Measurements from ENCODE around the gene PLEKHB2. TPM values are rescaled to one million over a fixed set of nuclear protein-coding genes. Genes with fewer than 3 reads are reported as not detected.
A peak's percentile ranks its signal among the peaks of the same experiment; 100 is the strongest.

PLEKHB2 gene
- total and polyA plus RNA-seq, 9 of the 15 experiments (the other 6 are each of a cell fraction or from before 2014, with no cell fraction given): 41.3 to 71.5 (median 50.2) TPM

- in situ Hi-C loops (cut with MboI) (no loop called here), intact Hi-C loops (cut with micrococcal nuclease) (no loop called here)
- no peak overlapping the region for H2AFZ ChIP-seq (ENCODE audit: low read depth, low read length)
- ChIA-PET CTCF (ENCODE audit: low intra/inter-chr PET ratio) (no interaction called here), POLR2A (no interaction called here)
- no peak overlapping the region for H3K4me2 ChIP-seq (ENCODE audit: insufficient read depth, low read length)
- no peaks in the 10 kb centered on the region for H4K20me1 ChIP-seq (replicated peaks; ENCODE audit: control insufficient read depth, insufficient read depth, low read length)
- no peak for TF ChIP-seq CHAMP1 (IDR thresholded peaks at IDR 0.05)
- 0 out of 2 replicates have a peak, but pooled peaks have one; percentile 37 for TF ChIP-seq IRF2 (CRISPR knock-in tag; IDR thresholded peaks at IDR 0.05)
- FAIRE-seq (no peak), ATAC-seq (no peak), DNase-seq (ENCODE audit: extremely low read depth in 1 of 4, low spot score in 3 of 4) (no peak)
- 89% methylated on average over 6 of the region's 6 CpGs for WGBS (ENCODE audit: insufficient coverage, low coverage, missing lambda C conversion rate)
- no peaks in the 10 kb centered on the region for H3K9me1 ChIP-seq (ENCODE audit: control insufficient read depth, insufficient read depth, low read length)
- no peaks in the 10 kb centered on the region for H3K27me3 ChIP-seq (ENCODE audit: control insufficient read depth in 2 of 2, insufficient read depth in 2 of 2, low read length in 2 of 2)
- no TSS peak for BruUV-seq (replicated peaks)
- no peaks in the 10 kb centered on the region for H3K79me2 ChIP-seq (ENCODE audit: control insufficient read depth, insufficient read depth, low read length)
- no peak overlapping the region for H3K27ac ChIP-seq (ENCODE audit: extremely low read depth, low read depth, low read length)
- H3K4me3 ChIP-seq: no peak overlapping the region
- no peak overlapping the region for H3K9ac ChIP-seq (ENCODE audit: insufficient read depth in 1 of 2, low read depth in 2 of 2, low read length in 2 of 2)
- H3K36me3 ChIP-seq (ENCODE audit: control insufficient read depth, insufficient read depth, low read length): peaks cover 89% of the 10 kb centered on the region
- H3K9me3 ChIP-seq (replicated peaks; ENCODE audit: control insufficient read depth, insufficient read depth, low read depth, low read length): no peaks in the 10 kb centered on the region
- H3K4me1 ChIP-seq (replicated peaks in 1 of 2; ENCODE audit: control insufficient read depth in 2 of 2, insufficient read depth in 2 of 2, low read length in 2 of 2): no peaks in the 10 kb centered on the region; a peak in 1 of 5 replicates
These were observed 38.7 kb downstream of the PLEKHB2 start for GRCh38 chr2:131143803-131144202.

- peaks cover 90% of the 10 kb centered on the region for H3K36me3 ChIP-seq (ENCODE audit: control insufficient read depth, insufficient read depth, low read length)
- POLR2A ChIA-PET: no interaction called here
These were observed 39.9 kb downstream of the PLEKHB2 start for GRCh38 chr2:131145040-131145439.

More at GRCh38 chr2:131145040-131145439, 39.9 kb downstream of the PLEKHB2 start:
- in situ Hi-C loops (cut with MboI) (no loop called here), intact Hi-C loops (cut with micrococcal nuclease) (no loop called here)
- H3K9ac ChIP-seq (ENCODE audit: insufficient read depth in 1 of 2, low read depth in 2 of 2, low read length in 2 of 2): no peak overlapping the region
- no peaks in the 10 kb centered on the region for H3K4me1 ChIP-seq (replicated peaks in 1 of 2; ENCODE audit: control insufficient read depth in 2 of 2, insufficient read depth in 2 of 2, low read length in 2 of 2)
- no TSS peak for BruUV-seq (replicated peaks)
- H3K4me2 ChIP-seq (ENCODE audit: insufficient read depth, low read length): no peak overlapping the region
- DNase-seq (ENCODE audit: extremely low read depth in 1 of 4, low spot score in 3 of 4) (no peak), ATAC-seq (no peak), FAIRE-seq (no peak)
- no peaks in the 10 kb centered on the region for H3K9me3 ChIP-seq (replicated peaks; ENCODE audit: control insufficient read depth, insufficient read depth, low read depth, low read length)
- no peaks in the 10 kb centered on the region for H3K27me3 ChIP-seq (ENCODE audit: control insufficient read depth in 2 of 2, insufficient read depth in 2 of 2, low read length in 2 of 2)
- H4K20me1 ChIP-seq (replicated peaks; ENCODE audit: control insufficient read depth, insufficient read depth, low read length): no peaks in the 10 kb centered on the region
- no peaks in the 10 kb centered on the region for H3K79me2 ChIP-seq (ENCODE audit: control insufficient read depth, insufficient read depth, low read length)
- no peak overlapping the region for H2AFZ ChIP-seq (ENCODE audit: low read depth, low read length)
- WGBS (ENCODE audit: insufficient coverage, low coverage, missing lambda C conversion rate): 96% methylated on average over 2 of the region's 2 CpGs
- H3K4me3 ChIP-seq: no peak overlapping the region
- H3K27ac ChIP-seq (ENCODE audit: extremely low read depth, low read depth, low read length): no peak overlapping the region
- H3K9me1 ChIP-seq (ENCODE audit: control insufficient read depth, insufficient read depth, low read length): no peaks in the 10 kb centered on the region
- TF ChIP-seq ZNF212 (CRISPR knock-in tag; IDR thresholded peaks at IDR 0.05) (no peak), TEAD1 (CRISPR knock-in tag; IDR thresholded peaks at IDR 0.05) (no peak), RBM25 (IDR thresholded peaks at IDR 0.05; ENCODE audit: low read depth, low read length, severe bottlenecking) (peak; percentile 72), ETS2 (tag; IDR thresholded peaks at IDR 0.05; ENCODE audit: borderline replicate concordance, poor library complexity, severe bottlenecking) (no peak), BCOR (IDR thresholded peaks at IDR 0.05) (peak; percentile 52; the same call in 1 of the 2 replicates), ADNP (tag; IDR thresholded peaks at IDR 0.05) (0 out of 2 replicates have a peak, but pooled peaks have one; percentile 21), SNRNP70 (optimal IDR thresholded peaks at IDR 0.05; ENCODE audit: low read depth, low read length) (no peak), PTTG1 (tag; IDR thresholded peaks at IDR 0.05; ENCODE audit: low read depth) (no peak)
- CTCF ChIA-PET (ENCODE audit: low intra/inter-chr PET ratio): no interaction called here
